Fibroblast of skin of left biceps (primary cell): ENCODE measurements around the gene PIP4K2A.
"Not testable (repeated sequence)": the region's sequence is repeated elsewhere in the genome, so short reads cannot be mapped to it uniquely, and the experiment has no call there.

Experiments
- DNase-seq, 2 experiments: peaks; one replicate each; pipeline ENCODE4 v3.0.0-alpha.2; 2013; ENCODE audit warnings: low read depth in 2 of 2

The PIP4K2A gene

DNA sequence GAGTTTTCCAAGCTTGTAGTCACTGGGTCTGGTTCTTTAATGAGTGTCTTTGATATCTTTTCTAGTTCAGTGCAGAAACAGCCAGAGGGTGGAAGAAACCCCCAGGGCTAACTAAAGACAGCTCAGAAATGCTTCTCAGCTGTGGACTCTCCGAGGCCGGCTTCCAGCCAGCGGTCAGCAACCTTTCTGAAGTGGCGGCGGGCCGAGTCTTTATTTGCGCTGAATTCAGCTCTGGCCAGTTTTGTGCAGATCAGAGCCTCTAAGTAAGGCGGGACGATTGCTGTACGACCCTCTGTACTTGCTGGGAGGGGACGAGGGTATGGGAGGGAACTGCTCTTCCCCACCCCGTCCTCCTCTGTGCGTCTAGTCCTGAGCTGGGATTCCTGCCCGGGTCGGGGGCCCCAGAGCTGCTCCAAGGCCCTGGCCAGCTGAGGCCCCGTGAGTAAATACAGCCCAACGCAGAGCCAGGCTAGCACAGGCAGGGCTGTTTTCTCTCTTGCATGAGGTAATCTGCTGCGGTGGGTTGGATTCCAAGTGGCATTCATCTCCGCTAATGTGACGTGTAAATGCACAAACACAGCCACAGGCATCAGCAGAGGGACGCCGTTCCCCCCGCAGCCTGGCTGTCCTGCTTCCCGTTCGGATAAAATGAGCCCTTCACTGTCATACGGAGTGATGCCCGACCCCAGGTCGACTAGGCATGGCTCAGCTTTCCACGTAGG lies 159.8 kb downstream of the PIP4K2A start:
- peak; percentile 37 to 39 for DNase-seq

DNA sequence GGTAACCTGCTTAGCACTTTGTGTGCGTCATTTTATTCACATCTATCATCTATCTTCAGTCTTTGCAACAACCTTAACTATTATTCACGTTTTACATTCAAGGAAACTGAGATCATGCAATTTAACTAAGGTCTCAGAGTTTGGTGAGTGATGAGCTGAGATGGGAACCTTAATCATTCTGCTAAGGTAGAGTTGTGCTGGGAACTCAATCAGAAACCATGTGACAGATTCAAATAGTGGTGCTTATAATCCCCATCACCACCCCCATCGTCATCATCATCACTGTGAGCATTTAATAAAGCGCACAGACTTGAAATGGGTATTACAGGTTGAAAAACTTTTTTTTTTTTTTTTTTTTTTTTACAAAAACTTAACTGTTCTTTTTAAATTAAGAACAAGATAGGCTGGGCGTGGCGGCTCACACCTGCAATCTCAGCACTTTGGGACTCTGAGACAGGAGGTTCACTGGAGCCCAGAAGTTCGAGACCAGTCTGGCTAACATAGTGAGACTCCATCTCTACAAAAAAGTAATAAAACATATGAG lies 160.9 kb downstream of the PIP4K2A start:
- DNase-seq, result no peak

DNA sequence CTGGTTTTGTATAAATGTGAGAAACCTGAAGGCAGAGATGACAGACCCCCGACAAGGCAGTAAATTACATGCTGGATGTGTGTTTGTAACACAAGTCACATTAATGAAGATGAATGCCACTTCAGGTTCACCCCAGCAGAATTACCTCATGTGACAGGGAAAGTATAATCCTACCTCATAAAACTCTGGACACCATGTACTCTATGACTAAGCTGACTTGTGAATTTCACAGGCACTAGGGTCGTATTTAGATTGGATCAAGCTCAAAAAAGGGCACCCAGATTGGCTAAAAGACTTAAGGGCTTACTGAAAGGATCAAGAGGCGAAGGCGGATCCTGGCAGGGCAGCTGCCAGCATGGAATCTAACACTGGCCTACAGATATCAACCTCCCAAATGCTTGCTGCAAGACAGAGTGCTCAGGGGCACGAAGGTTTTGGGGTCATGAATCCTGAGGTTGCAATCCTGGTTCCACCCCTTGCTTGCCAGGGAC lies 161.4 kb downstream of the PIP4K2A start:
- DNase-seq, result no peak

DNA sequence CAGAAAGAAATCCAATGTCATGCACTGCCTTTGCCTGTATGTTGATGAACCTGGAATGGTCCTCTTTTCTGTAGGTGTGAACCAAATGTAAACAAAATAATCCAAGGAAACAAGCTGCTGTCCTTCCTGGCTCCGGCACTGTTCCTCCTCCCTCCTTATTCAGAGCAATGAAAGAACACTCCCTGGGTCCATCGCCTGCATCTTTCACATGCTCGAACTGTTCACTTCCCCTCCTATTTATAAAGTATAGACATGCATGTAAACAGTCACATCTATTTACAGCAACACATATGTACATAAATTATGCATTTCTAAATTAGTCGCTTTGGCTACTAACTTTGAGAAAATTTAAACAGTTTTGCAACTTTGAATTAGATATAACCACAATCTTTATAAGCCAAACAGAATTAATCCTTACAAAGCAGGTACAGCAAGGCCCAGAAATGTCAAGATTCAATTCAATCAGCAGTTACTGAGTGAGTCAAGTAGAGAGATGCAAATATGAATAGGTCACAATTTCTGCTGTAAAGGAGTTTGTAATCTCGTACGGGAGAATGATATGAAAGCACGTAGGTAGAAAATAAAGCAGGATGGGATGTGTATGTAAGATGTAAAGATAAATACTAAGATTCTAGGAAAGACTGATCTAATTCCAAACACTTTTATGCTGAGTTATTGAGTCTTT lies 162.6 kb downstream of the PIP4K2A start:
- DNase-seq, result no peak

DNA sequence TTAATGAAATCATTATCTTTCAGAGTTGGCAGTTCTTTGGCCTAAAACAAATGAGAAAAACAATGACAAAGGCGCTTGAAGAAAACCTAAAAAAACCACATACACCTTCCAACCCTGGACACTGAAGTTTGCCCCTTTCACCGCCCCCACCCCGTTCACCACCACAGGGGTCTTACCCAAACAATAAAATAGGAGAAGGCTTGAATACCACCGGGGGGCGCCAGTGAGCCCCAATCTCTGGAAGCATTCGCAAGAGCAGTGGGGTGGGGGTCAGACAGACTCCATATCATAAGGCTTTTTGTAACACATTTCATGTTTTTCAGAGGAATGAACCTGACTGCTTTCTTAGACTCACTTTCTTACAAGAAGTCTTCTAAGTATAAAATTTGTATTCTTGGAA lies 163.6 kb downstream of the PIP4K2A start:
- no peak for DNase-seq

DNA sequence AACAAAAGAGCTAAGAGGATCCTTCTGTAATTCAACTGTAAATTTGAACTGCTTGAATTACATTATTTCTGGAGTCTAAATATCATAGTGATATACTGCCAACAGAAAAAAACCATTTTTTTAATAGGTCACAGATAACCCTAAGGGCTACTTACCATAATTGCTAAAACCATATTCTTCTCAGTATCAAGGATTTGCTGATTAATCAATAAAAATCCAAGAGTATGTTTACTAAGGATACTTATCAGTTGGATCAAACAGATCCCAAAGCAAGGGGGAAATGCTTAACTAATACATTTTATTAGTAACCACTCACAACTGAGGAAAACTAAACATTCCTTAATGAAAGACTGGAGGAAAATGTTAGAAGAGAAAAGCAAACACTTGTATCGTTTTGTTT lies 166.0 kb downstream of the PIP4K2A start:
- no peak for DNase-seq

DNA sequence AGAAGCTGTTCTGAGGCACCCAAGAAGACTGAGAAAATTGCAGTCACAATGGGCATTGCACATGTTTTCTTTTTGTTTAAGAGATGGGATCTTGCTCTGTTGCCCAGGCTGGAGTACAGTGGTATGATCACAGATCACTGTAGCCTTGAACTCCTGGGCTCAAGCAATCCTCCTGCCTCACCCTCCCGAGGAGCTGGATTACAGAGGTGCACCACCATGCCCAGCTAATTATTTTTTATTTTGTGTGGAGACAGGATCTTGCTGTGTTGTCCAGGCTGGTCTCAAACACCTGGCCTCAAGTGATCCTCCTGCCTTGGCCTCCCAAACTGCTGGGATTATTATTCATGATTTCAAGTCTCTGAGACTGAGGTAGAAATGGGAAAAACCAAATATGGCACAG lies 168.7 kb downstream of the PIP4K2A start:
- no peak for DNase-seq

DNA sequence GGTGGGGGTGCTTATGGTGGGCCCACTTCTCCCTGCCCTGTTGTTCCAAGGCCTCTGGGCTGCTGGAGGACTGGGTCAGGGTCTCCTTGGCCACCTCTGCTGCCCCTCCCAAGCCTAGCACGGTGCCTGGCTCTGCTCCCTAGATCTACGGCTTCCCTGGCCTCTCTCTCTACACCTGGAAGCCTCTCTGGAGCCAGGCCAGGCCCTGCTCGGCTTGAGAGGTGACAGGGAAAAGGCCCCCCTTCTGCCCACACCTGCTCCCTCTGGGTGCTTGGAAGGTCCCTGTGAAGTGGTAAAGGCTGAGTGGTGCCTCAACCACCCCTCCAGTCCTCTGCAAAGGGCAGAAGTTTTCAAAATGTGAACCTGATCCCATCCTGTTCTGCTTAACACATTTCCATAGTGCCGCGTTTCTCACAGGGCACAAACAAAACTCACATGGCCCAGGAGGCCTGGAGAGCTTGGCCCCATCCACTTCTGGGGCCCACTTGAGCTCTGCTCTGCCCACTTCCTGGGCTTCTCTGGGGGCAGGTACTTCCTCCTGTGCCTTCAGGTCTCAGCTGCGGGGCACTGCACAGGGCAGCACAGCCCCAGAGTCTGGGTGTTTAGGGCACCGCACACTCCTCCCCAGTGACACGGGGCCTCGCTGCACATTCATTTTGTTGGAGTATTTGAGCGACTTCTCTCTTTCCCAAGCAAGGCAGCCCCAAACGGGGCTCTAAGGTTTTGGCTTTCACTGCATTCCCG lies 169.9 kb downstream of the PIP4K2A start:
- no peak for DNase-seq

DNA sequence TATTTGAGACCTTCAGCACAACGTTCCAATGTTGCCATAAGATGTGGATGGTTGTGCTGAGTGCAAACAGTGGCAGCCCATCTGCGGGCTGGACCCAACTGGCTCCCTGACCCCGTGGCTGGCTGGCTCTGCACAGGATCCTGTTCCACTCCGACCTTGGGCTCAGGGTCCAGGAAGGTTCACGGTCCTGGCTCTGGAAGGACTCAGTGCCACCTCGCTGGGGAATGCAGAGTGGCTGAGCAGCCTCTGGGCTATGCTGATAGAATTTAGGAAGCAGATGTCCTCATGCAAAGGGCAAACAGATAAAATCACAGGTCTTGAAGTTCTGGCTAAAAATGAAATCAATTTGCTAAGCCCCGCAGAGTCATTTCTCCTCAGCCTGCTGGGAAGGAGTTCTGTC lies 171.6 kb downstream of the PIP4K2A start:
- DNase-seq, result no peak

DNA sequence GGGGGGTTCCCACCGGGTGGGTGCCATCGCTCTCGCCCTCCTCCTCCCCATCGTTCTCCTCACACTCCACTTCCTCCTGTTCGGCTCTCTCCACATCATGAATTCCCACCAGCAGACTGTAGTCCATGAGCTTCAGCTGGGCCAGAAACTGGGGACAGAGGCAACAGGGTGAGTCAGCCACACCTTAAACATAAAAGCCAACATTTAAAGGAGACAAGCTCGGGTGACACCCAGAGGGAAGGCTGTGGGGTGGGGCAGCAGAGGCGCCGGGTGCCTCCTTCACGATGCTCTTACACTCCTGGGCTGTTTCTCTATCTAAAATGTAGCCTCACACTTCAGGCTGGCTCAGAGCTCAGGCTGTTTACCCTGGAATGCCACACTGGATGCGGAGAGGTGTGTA lies 172.5 kb downstream of the PIP4K2A start:
- DNase-seq, result no peak

DNA sequence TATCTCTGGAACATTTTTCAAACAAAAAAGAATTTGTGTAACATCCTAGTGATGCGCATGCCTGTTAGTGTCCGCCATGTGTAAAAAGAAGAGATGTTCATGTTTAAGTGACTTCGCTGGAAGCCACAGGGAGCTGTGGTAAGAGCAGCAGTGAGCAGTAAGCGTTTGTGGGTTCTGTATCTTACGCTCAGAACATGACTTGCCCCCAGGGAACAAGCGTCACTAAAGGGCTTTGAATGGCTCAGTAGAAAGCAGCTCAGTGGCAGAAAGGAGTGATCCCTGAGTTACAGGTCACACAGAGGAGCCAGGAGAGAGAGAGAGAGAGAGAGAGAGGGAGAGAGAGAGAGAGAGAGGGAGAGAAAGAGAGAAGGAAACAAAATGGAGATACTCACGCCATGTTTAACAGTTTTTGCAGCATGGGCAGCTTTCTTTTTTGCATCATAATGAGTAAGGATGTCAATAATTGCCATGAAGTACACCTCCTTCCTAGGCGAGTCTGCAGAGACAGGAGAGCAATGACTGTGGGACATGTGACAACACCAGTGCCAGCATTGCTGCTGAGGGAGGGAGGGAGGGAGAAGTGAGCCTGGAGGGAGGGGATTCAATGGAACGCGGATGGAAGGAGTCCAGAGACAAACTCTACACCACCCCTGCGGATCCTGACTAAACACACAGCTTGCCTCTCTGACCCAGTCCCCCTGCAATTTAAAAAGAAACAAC lies 174.6 kb downstream of the PIP4K2A start:
- DNase-seq, result no peak

DNA sequence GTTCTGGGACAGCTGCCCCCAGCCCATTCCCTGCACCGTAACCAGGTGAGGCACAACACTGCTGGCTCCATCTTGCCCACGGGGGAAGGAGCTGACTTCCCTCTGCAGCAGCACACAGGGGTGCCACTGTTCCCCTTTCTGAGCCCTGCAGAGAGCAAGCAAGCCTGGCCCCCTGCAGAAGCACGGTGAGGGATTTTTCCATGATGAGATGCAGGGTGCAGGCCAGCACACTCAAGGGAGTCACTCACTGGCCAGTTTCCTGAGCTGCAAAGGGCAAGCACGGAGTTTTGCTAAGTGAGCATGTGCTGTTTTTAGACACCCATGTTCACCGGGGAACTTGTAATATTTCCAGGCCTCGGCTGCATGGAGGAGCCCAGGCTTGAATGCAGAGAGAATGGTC lies 176.6 kb downstream of the PIP4K2A start:
- no peak for DNase-seq

DNA sequence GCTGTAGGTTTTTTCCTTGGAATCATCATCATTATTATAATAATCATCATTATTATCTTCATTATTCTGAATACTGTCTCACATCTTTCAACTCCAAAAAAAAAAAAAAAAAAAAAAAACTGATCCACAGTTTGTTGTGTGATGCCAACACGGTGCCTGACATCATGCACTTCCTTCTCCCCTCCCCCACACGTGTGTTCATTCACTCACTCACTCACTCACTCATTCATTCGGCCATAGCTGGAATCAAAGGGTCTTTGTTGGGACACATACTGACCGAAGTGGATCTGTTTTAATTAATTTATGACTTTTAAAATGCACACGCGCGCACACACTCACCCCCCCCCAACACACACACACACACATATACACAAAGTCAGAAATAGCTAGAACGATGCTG lies 177.8 kb downstream of the PIP4K2A start:
- DNase-seq, result no peak

DNA sequence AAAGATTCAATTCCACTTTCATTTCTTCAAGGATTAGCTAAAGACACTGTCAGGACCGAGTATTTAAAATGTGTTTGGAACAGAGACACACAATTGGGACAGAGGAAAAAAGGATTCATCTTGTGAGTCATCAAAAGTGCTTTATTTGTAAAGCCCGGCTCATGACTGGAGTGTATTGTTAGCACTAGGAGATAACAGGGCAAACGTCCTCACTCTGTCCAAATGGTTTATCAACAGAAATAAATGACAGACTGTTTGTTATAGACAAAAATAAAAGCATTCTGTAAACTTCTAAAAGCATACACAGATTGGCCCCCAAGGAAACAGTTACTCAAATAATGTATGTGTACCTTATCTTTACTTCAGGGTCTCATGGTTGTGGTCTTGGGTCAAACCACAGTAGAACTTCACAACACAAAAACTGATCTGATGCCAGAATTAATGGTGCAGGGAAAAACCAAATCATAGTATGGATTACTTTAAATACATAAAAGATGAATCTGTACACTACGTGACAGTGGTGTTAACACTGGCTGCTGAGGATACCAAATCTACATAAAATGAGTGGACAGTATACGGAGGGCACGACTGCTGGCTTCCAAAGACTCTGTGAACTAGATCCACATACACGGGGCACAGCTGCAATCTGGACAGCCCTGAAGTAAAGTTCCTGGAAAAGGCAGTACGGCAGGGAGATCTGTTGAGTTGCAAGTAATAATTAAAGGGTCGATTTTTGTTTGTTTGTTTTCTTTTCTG lies 179.4 kb downstream of the PIP4K2A start:
- DNase-seq, result no peak

DNA sequence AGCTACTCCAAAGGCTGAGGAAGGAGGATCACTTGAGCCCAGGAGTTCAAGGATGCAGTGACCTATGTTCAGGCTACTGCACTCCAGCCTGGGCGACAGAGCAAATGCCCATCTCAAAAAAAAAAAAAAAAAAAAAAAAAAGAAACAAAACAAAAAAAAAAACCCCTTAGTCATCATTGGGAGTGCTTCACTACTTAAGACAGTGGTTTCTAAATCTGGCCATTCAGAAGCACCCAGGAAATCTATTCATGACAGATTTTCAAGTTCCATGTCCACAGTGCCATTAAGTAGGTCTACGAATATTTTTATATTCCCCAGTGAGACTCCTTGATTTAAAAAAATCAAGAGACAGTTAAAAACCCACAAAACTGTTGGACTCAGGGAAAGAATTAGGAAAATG lies 182.9 kb downstream of the PIP4K2A start:
- no peak for DNase-seq

DNA sequence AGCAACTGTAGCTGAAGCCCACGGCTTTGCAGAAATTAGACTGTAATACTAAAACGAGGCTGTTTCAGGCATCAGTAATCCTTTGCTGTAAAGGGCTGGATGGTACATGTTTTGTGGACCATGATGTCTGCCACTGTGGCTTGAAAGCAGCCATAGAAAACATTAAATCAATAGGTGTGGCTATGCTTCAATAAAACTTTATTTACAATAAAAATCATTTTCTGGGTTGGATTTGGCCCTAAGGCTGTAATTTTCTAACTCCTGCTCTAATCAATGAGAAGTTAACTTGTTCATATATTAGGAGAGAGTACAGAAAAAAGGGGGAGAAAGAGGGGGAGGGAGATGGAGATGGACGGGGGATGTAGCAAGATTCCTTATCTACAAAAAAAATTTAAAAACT lies 183.4 kb downstream of the PIP4K2A start:
- no peak for DNase-seq

DNA sequence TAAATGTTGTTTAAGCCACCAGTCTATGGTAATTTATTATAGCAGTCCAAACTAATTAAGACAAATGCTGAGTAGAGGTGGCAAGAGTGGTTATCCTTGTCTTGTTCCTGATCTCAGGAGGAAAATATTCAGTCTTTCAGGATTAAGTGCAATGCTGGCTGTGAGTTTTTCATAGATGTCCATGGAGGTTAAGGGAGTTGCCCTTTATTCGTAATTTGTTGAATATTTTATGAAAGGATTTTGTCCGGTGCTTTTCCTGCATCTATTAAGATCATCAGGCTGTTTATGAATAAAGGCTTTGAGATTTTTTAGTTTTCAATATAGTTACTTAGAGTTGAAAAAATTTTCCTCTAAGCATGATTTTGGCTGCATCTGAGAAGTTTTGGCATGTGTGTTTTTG lies 186.9 kb downstream of the PIP4K2A start:
- DNase-seq, result no peak

DNA sequence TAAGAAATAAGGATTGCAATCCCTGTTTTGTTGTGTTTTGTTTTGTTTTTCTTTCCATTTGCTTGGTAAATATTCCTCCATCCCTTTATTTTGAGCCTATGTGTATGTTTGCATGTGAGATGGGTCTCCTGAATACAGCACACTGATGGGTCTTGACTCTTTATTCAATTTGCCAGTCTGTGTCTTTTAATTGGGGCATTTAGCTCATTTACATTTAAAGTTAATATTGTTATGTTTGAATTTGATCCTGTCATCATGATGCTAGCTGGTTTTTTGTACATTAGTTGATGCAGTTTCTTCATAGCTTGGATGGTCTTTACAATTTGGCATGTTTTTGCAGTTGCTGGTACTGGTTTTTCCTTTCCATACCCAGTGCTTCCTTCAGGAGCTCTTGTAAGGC lies 190.0 kb downstream of the PIP4K2A start:
- not testable (repeated sequence) for DNase-seq

DNA sequence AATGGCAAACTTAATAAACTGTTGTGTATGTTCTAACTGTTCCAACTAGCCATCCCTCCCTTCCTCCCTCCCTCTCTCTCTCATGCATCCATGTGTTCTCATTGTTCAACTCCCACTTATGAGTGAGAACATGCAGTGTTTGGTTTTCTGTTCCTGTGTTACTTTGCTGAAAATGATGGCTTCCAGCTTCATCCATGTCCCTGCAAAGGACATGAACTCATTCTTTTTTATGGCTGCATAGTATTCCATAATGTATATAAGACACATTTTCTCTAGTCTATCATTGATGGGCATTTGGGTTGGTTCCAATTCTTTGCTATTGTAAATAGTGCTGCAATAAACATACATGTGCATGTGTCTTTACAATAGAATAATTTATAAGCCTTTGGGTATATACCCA lies 193.7 kb downstream of the PIP4K2A start:
- not testable (repeated sequence) for DNase-seq

DNA sequence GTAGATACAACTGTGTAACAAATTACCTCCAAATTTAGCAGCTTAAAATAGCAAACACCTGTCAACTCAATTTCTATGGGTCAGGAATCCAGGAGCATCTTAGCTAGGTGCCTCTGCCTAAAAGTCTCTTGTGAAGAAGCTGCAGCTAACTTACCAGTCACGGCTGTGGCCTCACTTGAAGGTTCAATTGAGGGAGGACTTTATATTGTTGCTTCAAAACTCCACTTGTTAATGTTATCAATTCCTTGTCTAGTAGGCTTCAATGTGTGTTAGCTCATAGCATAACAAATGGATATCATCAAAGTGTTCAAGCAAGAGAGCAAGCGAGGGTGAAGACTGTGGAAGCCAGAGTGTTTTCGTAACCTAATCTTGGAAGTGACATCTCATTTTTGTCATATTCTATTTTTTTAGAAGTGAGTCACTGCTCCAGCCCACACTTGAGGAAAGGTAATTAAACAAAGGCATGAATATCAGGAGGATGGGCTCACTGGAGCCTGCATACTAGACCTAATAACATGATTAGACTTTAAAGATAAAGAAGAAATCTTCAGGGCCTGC lies 196.1 kb downstream of the PIP4K2A start:
- DNase-seq, result no peak

DNA sequence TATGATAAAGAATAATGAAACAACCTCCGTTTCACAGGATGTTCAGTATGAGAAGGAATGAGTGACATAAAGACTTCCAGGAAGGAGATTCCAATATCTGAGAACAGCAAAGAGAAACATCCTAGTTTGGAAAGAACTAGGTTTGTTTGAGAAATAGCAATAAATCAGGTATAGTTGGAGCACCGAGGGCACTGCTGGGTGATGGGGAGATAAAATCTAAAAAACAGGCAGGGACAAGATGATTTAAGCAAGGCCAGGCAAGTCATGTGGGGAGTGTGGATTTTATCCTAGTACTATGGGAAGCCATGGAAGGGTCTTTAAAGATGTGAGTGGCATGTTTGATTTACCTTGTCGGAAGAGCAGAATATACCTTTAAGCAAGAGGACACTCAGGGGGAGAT lies 199.4 kb downstream of the PIP4K2A start:
- no peak for DNase-seq
